HepG2 (cell line): ENCODE results near the gene TMIGD2. TPM values are rescaled to one million over a fixed set of nuclear protein-coding genes. Genes with fewer than 3 reads are reported as not detected.

Experiments
- ATAC-seq: fragments of 200-7000 bp; cut with Tn5 transposase; 3 replicates; pipeline ENCODE4 v1.9.1; 2020; ENCODE audit warnings: mild to moderate bottlenecking, moderate library complexity
- Bru-seq: library from RNA; stranded (reverse); fragments of 400-500 nt; gene quantifications from one replicate; lab custom pipeline; 2021; lab: Mats Ljungman, UMichigan
- BruChase-seq, 2 experiments: library from RNA; stranded (reverse); fragments of 400-500 nt; gene quantifications; one replicate each; lab custom pipeline; 2021; lab: Mats Ljungman, UMichigan
- BruUV-seq: library from RNA; stranded (reverse); fragments of 400-500 nt; replicated peaks from 2 replicates; lab custom pipeline; 2021; lab: Mats Ljungman, UMichigan
- CTCF ChIA-PET: fragments of 300-600 bp; formaldehyde crosslinking; extraction: SDS; loops from one replicate; lab custom pipeline; 2021; ENCODE audit warnings: low total read pairs, inconsistent platforms, low intra/inter-chr PET ratio; lab: Yijun Ruan, JAX
- POLR2A ChIA-PET: fragments of 350-600 bp; sonication (Branson Sonifier 250); formaldehyde crosslinking; loops from one replicate; lab custom pipeline; 2020; ENCODE audit warnings: antibody characterized with exemption, inconsistent platforms; lab: Yijun Ruan, JAX
- DNase-seq: peaks from one replicate; pipeline ENCODE4 v3.0.0-alpha.2; 2015; ENCODE audit warnings: low spot score
- FAIRE-seq: peaks from 3 replicates; lab custom pipeline; 2011; peaks lifted over from hg19 to GRCh38; lab: Jason Lieb, UNC
- H2AFZ ChIP-seq: one replicate; pipeline ENCODE4 v1.6.1; 2011; ENCODE audit warnings: low read length, inconsistent platforms
- H3K27ac ChIP-seq: fragments of 300-600 bp; 3 replicates; pipeline ENCODE4 v1.8.0; 2011; ENCODE audit warnings: mixed run types, mild to moderate bottlenecking, mixed read lengths, low read length, inconsistent platforms; ENCODE audit not compliant: insufficient read depth; ENCODE audit errors: extremely low read length
- H3K27me3 ChIP-seq, 2 experiments: fragments of 200-600 bp in 1 of 2; 2 replicates in 1 of 2; 3 replicates in 1 of 2; pipeline versions ENCODE4 v1.6.0 to v1.8.0; 2011; ENCODE audit warnings: low read length in 2 of 2, mild to moderate bottlenecking in 2 of 2, moderate library complexity in 2 of 2, inconsistent platforms in 1 of 2; ENCODE audit not compliant: insufficient read depth in 2 of 2, control insufficient read depth in 1 of 2
- H3K36me3 ChIP-seq, 2 experiments: fragments of 200-600 bp in 1 of 2; replicated peaks in 1 of 2; 2 replicates in 1 of 2; 3 replicates in 1 of 2; pipeline versions ENCODE4 v1.5.1 to v1.8.0; 2011; ENCODE audit warnings: low read length in 2 of 2, inconsistent platforms in 1 of 2; ENCODE audit not compliant: insufficient read depth in 2 of 2, control insufficient read depth in 1 of 2
- H3K4me1 ChIP-seq: 2 replicates; pipeline ENCODE4 v1.5.1; 2012; ENCODE audit warnings: low read length, inconsistent platforms; ENCODE audit not compliant: insufficient read depth
- H3K4me2 ChIP-seq: 2 replicates; pipeline ENCODE4 v1.6.0; 2011; ENCODE audit warnings: low read depth, low read length, inconsistent platforms
- H3K4me3 ChIP-seq, 3 experiments: fragments of 200-600 bp in 1 of 3; sonication (generic), shearing (Covaris generic) in 1 of 3; replicated peaks in 1 of 3; 2 replicates each; pipeline ENCODE4 v1.5.1; 2011 to 2016; ENCODE audit warnings: low read length in 3 of 3, inconsistent platforms in 2 of 3, low read depth in 2 of 3, mild to moderate bottlenecking in 2 of 3, control low read depth in 1 of 3, mixed read lengths in 1 of 3; ENCODE audit not compliant: insufficient read depth in 1 of 3
- H3K79me2 ChIP-seq: one replicate; pipeline ENCODE4 v1.6.1; 2011; ENCODE audit warnings: low read length, inconsistent platforms; ENCODE audit not compliant: insufficient read depth
- H3K9ac ChIP-seq: 2 replicates; pipeline ENCODE4 v1.6.0; 2011; ENCODE audit warnings: mild to moderate bottlenecking, low read depth, low read length, inconsistent platforms; ENCODE audit not compliant: insufficient read depth
- H3K9me3 ChIP-seq: 2 replicates; pipeline ENCODE4 v1.5.1; 2012; ENCODE audit warnings: mild to moderate bottlenecking, low read length
- H4K20me1 ChIP-seq: 2 replicates; pipeline ENCODE4 v1.6.0; 2011; ENCODE audit warnings: inconsistent platforms, mild to moderate bottlenecking, low read length, moderate library complexity; ENCODE audit not compliant: insufficient read depth
- GABPA ChIP-seq, 2 experiments: IDR thresholded peaks; 2 replicates each; pipeline ENCODE4 v1.6.1; 2011 to 2016; ENCODE audit warnings: low read depth in 2 of 2, low read length in 1 of 2, missing biosample characterization in 1 of 2, missing genetic modification characterization in 1 of 2
- KLF15 ChIP-seq: sonication (generic); formaldehyde crosslinking; IDR thresholded peaks from 2 replicates; pipeline ENCODE4 v1.8.1; 2023; ENCODE audit warnings: borderline replicate concordance, mild to moderate bottlenecking, inconsistent platforms, missing genetic modification reagents, mixed read lengths
- ZNF343 ChIP-seq: sonication (generic); formaldehyde crosslinking; IDR thresholded peaks from 2 replicates; pipeline ENCODE4 v1.4.0; 2020; ENCODE audit warnings: mild to moderate bottlenecking, missing genetic modification reagents
- WGBS: methylation state at CpG from one replicate; pipeline ENCODE4 v1.1.6; 2017; ENCODE audit warnings: low lambda C conversion rate; 5-methylcytosine and 5-hydroxymethylcytosine counted together
- in situ Hi-C: cut with HindIII; loops from 2 replicates; pipeline ENCODE4 v1.10.0; 2017; ENCODE audit warnings: low pct_unique_long_range_greater_than_20kb; ENCODE audit not compliant: extremely low pct_ligation_motif_present
- intact Hi-C: fragments of 100-400 bp; cut with micrococcal nuclease; formaldehyde crosslinking; loops from one replicate; pipeline ENCODE4 v1.10.0; 2022; ENCODE audit not compliant: unreplicated experiment
- long read RNA-seq, 2 experiments: library from RNA in 1 of 2; library from polyadenylated mRNA in 1 of 2; stranded (forward) in 1 of 2; unstranded in 1 of 2; transcript quantifications; one replicate each; pipeline ENCODE4 v2.0.0, GENCODE V29; 2019 to 2022
- polyA minus RNA-seq, 3 experiments: library from RNA; depleted of rRNA, polyadenylated mRNA; stranded (reverse); fragments of >200 nt; gene quantifications; 2 replicates each; pipeline ENCODE4 v1.2.3, GENCODE V29; 2011; ENCODE audit warnings: low replicate concordance in 1 of 3
- polyA plus RNA-seq, 8 experiments: library from polyadenylated mRNA; depleted of rRNA in 3 of 8; stranded (reverse) in 7 of 8; unstranded in 1 of 8; fragments of >200 nt; fragmentation: Illumina TruSeq in 4 of 8; extraction: Trizol in 4 of 8; gene quantifications; 2 replicates each; pipeline versions ENCODE4 v1.2.1 to v1.2.3, GENCODE V29; 2011 to 2016; ENCODE audit warnings: low read depth in 4 of 8, missing spikeins in 1 of 8, mixed read lengths in 1 of 8; ENCODE audit not compliant: insufficient read depth in 1 of 8
- total RNA-seq, 5 experiments: library from RNA; depleted of rRNA; stranded (reverse); fragments of >200 nt; fragmentation: Illumina TruSeq; extraction: Trizol; gene quantifications; 2 replicates each; pipeline ENCODE4 v1.2.3, GENCODE V29; 2016; ENCODE audit warnings: low read depth in 1 of 5
- TF ChIP-seq, protein P1 (sequence below): sonication (generic); formaldehyde crosslinking; IDR thresholded peaks from 2 replicates; pipeline ENCODE4 v1.5.1; 2020; ENCODE audit warnings: mild to moderate bottlenecking, missing genetic modification reagents, moderate library complexity

The TMIGD2 gene, protein sequence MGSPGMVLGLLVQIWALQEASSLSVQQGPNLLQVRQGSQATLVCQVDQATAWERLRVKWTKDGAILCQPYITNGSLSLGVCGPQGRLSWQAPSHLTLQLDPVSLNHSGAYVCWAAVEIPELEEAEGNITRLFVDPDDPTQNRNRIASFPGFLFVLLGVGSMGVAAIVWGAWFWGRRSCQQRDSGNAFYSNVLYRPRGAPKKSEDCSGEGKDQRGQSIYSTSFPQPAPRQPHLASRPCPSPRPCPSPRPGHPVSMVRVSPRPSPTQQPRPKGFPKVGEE
- total RNA-seq (2016; rRNA removed; fragmentation: Illumina TruSeq; extraction: Trizol), result 0.11 TPM in 1 of 2 replicates, not detected in the other
- 0.62 TPM in 1 of 2 replicates, not detected in the other for total RNA-seq (2016; cell fraction: cytosol; rRNA removed; fragmentation: Illumina TruSeq; extraction: Trizol; ENCODE audit: low read depth)
- 0.19 TPM in 1 of 2 replicates, not detected in the other for total RNA-seq (2016; cell fraction: insoluble cytoplasmic fraction; rRNA removed; fragmentation: Illumina TruSeq; extraction: Trizol)
- total RNA-seq (2016; cell fraction: membrane; rRNA removed; fragmentation: Illumina TruSeq; extraction: Trizol), result 0.22 and 0.31 TPM in 2 replicates
- not detected in 2 replicates for total RNA-seq (2016; cell fraction: nucleus; rRNA removed; fragmentation: Illumina TruSeq; extraction: Trizol)
- 1.0 and 2.5 TPM in 2 replicates for polyA plus RNA-seq (2011; rRNA removed)
- polyA plus RNA-seq (2011; cell fraction: cytosol; rRNA removed), result 1.9 and 2.2 TPM in 2 replicates
- polyA plus RNA-seq (2011; cell fraction: nucleus; rRNA removed), result 0.64 and 1.4 TPM in 2 replicates
- 1.5 and 4.1 TPM in 2 replicates for polyA plus RNA-seq (2012)
- 0.17 and 0.42 TPM in 2 replicates for polyA plus RNA-seq (2016; cell fraction: cytosol; fragmentation: Illumina TruSeq; extraction: Trizol; ENCODE audit: low read depth)
- not detected in 2 replicates for polyA plus RNA-seq (2016; cell fraction: insoluble cytoplasmic fraction; fragmentation: Illumina TruSeq; extraction: Trizol; ENCODE audit: low read depth)
- polyA plus RNA-seq (2016; cell fraction: membrane; fragmentation: Illumina TruSeq; extraction: Trizol; ENCODE audit: low read depth), result 0.15 and 0.16 TPM in 2 replicates
- not detected in 2 replicates for polyA plus RNA-seq (2016; cell fraction: nucleus; fragmentation: Illumina TruSeq; extraction: Trizol; ENCODE audit: insufficient read depth, low read depth)
- 0.48 TPM in 1 of 2 replicates, not detected in the other for polyA minus RNA-seq (2011; rRNA and poly(A)+ RNA removed; ENCODE audit: low replicate concordance)
- polyA minus RNA-seq (2011; cell fraction: cytosol; rRNA and poly(A)+ RNA removed), result 1.3 TPM in 1 of 2 replicates, not detected in the other
- polyA minus RNA-seq (2011; cell fraction: nucleus; rRNA and poly(A)+ RNA removed), result 0.62 TPM in 1 of 2 replicates, not detected in the other
- not detected for Bru-seq, nascent RNA
- percentile 19 among the genes with signal in this experiment for BruChase-seq, experiment 1, labeled RNA remaining after a 6-hour chase
- percentile 12 among the genes with signal in this experiment for BruChase-seq, experiment 2, labeled RNA remaining after a 2-hour chase
- long read RNA-seq, experiment 1, result 0 reads
- long read RNA-seq, experiment 2, partial matches to known transcripts, result 0 of 3 reads
- long read RNA-seq, experiment 2, other reads (novel, unspliced or antisense), result 0 of 3 reads

DNA sequence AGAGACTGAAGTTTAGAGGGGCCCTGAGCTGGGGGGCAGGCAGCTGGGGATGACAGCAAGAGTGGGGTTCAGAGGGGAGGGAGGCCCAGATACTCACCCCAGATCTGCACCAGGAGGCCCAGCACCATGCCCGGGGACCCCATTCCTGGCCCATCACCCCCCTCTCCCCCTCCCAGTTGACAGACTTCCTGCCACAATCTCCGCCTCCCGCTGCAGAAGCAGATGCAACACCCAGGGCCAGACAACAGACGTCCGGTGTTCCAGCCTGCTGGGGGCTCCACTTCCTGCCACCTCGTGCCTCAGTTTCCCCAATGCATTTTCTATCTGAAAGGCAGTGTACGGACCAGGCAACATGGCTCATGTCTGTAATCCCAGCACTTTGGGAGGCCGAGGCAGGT lies at the start of gene TMIGD2:
Gene TMIGD2, minus strand, starts transcription at position 147 of the 398 bp plus-strand sequence. Its CDS starts 4 bp downstream, at position 143.
- no peaks in the 10 kb centered on the region for H3K79me2 ChIP-seq

More for the DNA sequence above, at the start of gene TMIGD2:
- Histone ChIP-seq H3K27ac (peak within 1 kb of the TSS; percentile 18), H3K27me3 (peaks cover 2 to 11% of the 10 kb centered on the region in 2 experiments; a peak in 4 of 5 replicates), H4K20me1 (no peaks in the 10 kb centered on the region), H2AFZ (peak within 1 kb of the TSS; percentile 97), H3K4me3 (peak within 1 kb of the TSS; percentile 21 to 55 (median 31); a peak in 5 of 6 replicates), H3K36me3 (no peaks in the 10 kb centered on the region), H3K4me2 (peak within 1 kb of the TSS; percentile 79), H3K9ac (peak within 1 kb of the TSS; percentile 63), H3K4me1 (peaks cover 40% of the 10 kb centered on the region), H3K9me3 (no peaks in the 10 kb centered on the region)
- no TSS peak for BruUV-seq
- TF ChIP-seq KLF15 (CRISPR knock-in tag) (no peak), ZNF343 (CRISPR knock-in tag) (no peak), GABPA (IDR thresholded peaks at IDR 0.05; ENCODE audit: low read depth, low read length) (no peak), GABPA (CRISPR knock-in tag; IDR thresholded peaks at IDR 0.05; ENCODE audit: low read depth) (0 out of 2 replicates have a peak, but pooled peaks have one; percentile 18)
- TF ChIP-seq, protein P1, sequence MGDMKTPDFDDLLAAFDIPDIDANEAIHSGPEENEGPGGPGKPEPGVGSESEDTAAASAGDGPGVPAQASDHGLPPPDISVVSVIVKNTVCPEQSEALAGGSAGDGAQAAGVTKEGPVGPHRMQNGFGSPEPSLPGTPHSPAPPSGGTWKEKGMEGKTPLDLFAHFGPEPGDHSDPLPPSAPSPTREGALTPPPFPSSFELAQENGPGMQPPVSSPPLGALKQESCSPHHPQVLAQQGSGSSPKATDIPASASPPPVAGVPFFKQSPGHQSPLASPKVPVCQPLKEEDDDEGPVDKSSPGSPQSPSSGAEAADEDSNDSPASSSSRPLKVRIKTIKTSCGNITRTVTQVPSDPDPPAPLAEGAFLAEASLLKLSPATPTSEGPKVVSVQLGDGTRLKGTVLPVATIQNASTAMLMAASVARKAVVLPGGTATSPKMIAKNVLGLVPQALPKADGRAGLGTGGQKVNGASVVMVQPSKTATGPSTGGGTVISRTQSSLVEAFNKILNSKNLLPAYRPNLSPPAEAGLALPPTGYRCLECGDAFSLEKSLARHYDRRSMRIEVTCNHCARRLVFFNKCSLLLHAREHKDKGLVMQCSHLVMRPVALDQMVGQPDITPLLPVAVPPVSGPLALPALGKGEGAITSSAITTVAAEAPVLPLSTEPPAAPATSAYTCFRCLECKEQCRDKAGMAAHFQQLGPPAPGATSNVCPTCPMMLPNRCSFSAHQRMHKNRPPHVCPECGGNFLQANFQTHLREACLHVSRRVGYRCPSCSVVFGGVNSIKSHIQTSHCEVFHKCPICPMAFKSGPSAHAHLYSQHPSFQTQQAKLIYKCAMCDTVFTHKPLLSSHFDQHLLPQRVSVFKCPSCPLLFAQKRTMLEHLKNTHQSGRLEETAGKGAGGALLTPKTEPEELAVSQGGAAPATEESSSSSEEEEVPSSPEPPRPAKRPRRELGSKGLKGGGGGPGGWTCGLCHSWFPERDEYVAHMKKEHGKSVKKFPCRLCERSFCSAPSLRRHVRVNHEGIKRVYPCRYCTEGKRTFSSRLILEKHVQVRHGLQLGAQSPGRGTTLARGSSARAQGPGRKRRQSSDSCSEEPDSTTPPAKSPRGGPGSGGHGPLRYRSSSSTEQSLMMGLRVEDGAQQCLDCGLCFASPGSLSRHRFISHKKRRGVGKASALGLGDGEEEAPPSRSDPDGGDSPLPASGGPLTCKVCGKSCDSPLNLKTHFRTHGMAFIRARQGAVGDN (CRISPR knock-in tag), result peak; percentile 41; the same call in 1 of the 2 replicates
- FAIRE-seq (no peak), DNase-seq (no peak), ATAC-seq (no peak)
- ChIA-PET CTCF (no interaction called here), POLR2A (interaction anchor here (1.0 kb wide), 1 partner anchor 41 kb away, joined by 4 read pairs; the partner anchor contains the start of gene MPND)
- WGBS, result 24% methylated on average over 5 of the region's 8 CpGs
- intact Hi-C loops, result no loop called here
- in situ Hi-C loops, result no loop called here
